Parathyroid adenoma (tissue), 2 donors: ENCODE measurements around the gene CASKIN1.

Experiments used
- H2AFZ ChIP-seq: fragments of 300-600 bp; sonication (generic); one replicate; pipeline ENCODE4 v1.7.0; 2017; ENCODE audit warnings: antibody characterized with exemption, mild to moderate bottlenecking
- H3K27ac ChIP-seq: fragments of 300-600 bp; sonication (generic); one replicate; pipeline ENCODE4 v1.7.0; 2017
- H3K27me3 ChIP-seq: fragments of 300-600 bp; sonication (generic); one replicate; pipeline ENCODE4 v1.7.0; 2017; ENCODE audit warnings: low read length; ENCODE audit not compliant: control insufficient read depth, insufficient read depth
- H3K36me3 ChIP-seq: fragments of 300-600 bp; sonication (generic); one replicate; pipeline ENCODE4 v1.7.0; 2017; ENCODE audit warnings: low read length; ENCODE audit not compliant: control insufficient read depth, insufficient read depth
- H3K4me1 ChIP-seq: fragments of 300-600 bp; sonication (generic); one replicate; pipeline ENCODE4 v1.7.0; 2017; ENCODE audit warnings: control low read depth
- H3K4me2 ChIP-seq: fragments of 300-600 bp; sonication (generic); one replicate; pipeline ENCODE4 v1.7.0; 2017; ENCODE audit warnings: low read length
- H3K4me3 ChIP-seq: fragments of 300-600 bp; sonication (generic); one replicate; pipeline ENCODE4 v1.7.0; 2017; ENCODE audit warnings: low read depth, low read length
- H3K79me2 ChIP-seq: fragments of 300-600 bp; sonication (generic); one replicate; pipeline ENCODE4 v1.7.0; 2017; ENCODE audit warnings: control low read depth
- H3K9ac ChIP-seq: fragments of 300-600 bp; sonication (generic); one replicate; pipeline ENCODE4 v1.7.0; 2017; ENCODE audit warnings: mild to moderate bottlenecking
- H3K9me3 ChIP-seq: fragments of 300-600 bp; sonication (generic); one replicate; pipeline ENCODE4 v1.7.0; 2017; ENCODE audit warnings: low read length; ENCODE audit not compliant: control insufficient read depth
- TF ChIP-seq, protein P1 (sequence below): fragments of 300-600 bp; sonication (generic); IDR thresholded peaks from one replicate; pipeline ENCODE4 v1.7.0; 2017; ENCODE audit warnings: antibody characterized with exemption, mild to moderate bottlenecking
- donor health status: primary hyperparathyroidism.

Gene CASKIN1

DNA sequence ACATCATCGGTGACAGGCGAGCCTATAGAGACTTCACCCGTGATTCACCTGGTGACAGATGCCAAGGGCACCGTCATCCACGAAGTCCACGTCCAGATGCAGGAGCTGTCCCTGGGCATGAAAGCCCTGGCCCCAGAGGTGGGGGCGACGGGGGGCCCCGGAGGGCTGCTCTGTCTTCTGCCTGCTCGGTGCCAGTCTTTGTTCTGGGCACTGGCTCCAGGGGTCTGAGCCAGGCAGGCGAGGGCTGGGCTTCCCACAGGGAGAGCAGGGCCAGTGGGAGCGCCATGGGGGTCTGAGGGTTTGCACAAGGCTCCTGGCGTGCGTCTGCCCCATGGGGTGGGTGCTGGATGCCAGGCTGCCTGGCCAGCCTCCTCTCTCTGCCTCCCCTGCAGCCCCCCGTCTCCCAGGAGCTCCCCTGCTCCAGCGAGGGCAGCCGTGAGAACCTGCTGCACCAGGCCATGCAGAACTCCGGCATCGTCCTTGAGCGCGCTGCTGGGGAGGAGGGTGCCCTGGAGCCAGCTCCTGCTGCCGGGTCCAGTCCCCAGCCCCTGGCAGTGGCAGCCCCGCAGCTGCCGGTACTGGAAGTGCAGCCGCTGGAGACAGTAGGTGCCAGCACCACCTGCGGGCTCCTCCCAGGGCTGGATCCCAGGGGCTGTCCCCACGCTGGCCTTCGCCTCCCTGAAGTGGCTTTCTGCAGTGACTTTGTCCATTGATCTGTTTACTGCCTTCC lies 36.8 kb upstream of the CASKIN1 start:
- Histone ChIP-seq H2AFZ (no peak overlapping the region), H3K36me3 (no peaks in the 10 kb centered on the region), H3K4me2 (no peak overlapping the region), H3K9me3 (no peaks in the 10 kb centered on the region), H3K27ac (no peak overlapping the region), H3K9ac (no peak overlapping the region), H3K4me3 (no peak overlapping the region), H3K4me1 (no peaks in the 10 kb centered on the region), H3K79me2 (peaks cover under 1% of the 10 kb centered on the region), H3K27me3 (no peaks in the 10 kb centered on the region)
- TF ChIP-seq, protein P1, sequence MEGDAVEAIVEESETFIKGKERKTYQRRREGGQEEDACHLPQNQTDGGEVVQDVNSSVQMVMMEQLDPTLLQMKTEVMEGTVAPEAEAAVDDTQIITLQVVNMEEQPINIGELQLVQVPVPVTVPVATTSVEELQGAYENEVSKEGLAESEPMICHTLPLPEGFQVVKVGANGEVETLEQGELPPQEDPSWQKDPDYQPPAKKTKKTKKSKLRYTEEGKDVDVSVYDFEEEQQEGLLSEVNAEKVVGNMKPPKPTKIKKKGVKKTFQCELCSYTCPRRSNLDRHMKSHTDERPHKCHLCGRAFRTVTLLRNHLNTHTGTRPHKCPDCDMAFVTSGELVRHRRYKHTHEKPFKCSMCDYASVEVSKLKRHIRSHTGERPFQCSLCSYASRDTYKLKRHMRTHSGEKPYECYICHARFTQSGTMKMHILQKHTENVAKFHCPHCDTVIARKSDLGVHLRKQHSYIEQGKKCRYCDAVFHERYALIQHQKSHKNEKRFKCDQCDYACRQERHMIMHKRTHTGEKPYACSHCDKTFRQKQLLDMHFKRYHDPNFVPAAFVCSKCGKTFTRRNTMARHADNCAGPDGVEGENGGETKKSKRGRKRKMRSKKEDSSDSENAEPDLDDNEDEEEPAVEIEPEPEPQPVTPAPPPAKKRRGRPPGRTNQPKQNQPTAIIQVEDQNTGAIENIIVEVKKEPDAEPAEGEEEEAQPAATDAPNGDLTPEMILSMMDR, result no peak

DNA sequence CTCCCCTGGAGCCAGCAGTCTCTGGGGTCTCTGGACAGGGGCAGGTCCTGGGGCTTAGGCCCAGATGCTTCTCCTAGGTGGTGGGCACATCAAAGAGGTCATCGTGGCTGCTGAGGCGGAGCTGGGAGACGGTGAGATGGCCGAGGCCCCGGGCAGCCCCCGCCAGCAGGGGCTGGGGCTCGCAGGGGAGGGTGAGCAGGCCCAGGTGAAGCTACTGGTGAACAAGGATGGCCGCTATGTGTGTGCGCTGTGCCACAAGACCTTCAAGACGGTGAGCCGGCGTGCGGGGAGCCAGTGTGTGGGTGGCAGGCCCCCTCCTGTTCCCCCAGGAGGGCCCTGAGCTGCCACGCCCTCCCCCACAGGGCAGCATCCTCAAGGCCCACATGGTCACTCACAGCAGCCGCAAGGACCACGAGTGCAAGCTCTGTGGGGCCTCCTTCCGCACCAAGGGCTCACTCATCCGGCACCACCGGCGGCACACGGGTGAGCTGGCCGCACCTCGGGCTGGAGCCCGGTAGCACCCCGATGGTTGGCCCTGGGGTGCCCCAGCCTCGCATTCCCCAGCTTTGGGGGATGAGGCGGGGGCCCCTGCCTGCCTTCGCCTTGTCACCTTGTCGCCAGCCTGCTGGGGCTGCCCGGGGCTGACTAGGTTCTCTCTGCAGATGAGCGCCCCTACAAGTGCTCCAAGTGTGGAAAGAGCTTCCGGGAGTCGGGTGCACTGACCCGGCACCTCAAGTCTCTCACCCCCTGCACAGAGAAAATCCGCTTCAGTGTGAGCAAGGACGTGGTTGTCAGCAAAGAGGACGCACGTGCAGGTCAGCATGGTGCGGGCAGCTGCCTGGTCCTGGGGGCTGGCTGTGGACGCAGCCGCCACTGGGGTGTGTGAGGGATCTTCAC lies 35.9 kb upstream of the CASKIN1 start:
- Histone ChIP-seq H3K79me2 (peaks cover 4% of the 10 kb centered on the region), H3K27ac (no peak overlapping the region), H3K4me3 (no peak overlapping the region), H3K27me3 (no peaks in the 10 kb centered on the region), H3K9ac (no peak overlapping the region), H3K4me2 (no peak overlapping the region), H3K4me1 (no peaks in the 10 kb centered on the region), H2AFZ (no peak overlapping the region), H3K36me3 (no peaks in the 10 kb centered on the region), H3K9me3 (no peaks in the 10 kb centered on the region)
- TF ChIP-seq, protein P1, result no peak

DNA sequence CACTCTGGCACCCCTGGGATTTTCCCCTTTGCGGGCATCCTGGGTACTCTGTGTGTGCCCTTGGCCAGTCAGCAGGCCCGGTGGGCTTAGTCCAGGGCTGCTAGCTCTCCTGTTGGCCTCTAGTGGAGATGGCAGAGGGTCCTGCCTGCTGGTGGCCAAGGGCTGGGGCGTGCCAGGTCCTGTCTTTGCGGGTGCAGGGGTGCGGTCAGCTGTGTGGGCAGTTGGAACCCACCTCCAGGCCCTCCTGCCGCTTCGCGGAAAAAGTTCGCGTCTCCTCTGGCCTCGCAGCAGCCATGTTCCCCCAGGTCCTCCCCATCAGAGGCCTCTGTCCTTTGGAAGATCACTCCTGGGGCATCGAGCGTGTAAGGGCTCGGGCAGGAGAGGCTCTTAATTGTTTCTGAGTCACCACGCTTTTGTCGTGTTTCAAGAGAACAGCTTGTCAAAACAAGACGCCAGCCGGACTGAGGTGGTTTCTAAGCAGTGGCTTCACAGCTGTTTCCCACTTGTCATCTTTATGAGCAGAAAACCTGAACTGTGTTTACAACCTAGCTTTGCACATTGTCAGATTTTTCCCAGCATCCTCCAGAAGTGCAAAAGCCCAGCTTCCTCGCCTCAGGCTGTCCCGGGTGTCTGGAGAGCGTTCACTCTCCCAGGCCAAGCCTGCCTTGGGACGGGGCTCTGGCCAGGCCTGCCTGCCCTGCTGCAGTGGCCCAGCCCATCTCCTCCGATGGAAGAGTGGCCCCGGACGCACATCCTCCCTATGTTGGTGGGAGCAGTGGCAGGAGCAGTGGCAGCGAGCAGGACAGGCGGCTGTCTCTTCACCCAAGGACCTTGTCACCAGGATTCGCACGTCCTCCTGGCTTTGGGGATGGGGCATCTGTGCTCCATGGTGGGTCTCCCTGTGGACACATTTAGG lies 34.9 kb upstream of the CASKIN1 start:
- Histone ChIP-seq H3K4me2 (no peak overlapping the region), H3K79me2 (peaks cover 9% of the 10 kb centered on the region), H3K9ac (no peak overlapping the region), H3K27me3 (no peaks in the 10 kb centered on the region), H3K36me3 (no peaks in the 10 kb centered on the region), H3K4me1 (no peaks in the 10 kb centered on the region), H3K4me3 (no peak overlapping the region), H3K9me3 (no peaks in the 10 kb centered on the region), H3K27ac (no peak overlapping the region), H2AFZ (no peak overlapping the region)
- TF ChIP-seq, protein P1, result no peak

DNA sequence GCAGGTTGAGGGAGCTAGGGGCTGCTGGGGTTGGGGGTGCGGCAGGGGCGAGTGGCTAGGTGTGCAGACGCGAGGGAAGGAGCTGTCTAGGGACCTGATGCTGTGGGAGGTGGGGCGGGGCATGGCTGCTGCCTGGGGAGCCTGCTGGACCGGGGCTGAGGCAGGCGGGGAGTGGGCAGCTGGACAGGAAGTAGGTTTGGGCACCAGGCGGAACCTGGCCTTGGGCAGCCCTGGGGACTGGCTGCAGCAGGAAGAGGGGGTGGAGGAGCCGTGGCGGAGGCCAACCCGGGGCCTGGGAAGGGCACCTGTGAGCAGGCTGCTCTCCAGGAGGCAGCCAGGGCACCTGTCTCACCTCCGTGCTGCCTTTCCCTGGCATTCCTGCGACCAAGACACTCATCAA lies 34.0 kb upstream of the CASKIN1 start:
- H3K36me3 ChIP-seq, result no peaks in the 10 kb centered on the region
- H3K4me1 ChIP-seq, result no peaks in the 10 kb centered on the region
- H3K27ac ChIP-seq, result no peak overlapping the region
- H3K9ac ChIP-seq, result no peak overlapping the region
- no peaks in the 10 kb centered on the region for H3K27me3 ChIP-seq
- no peak overlapping the region for H2AFZ ChIP-seq
- TF ChIP-seq, protein P1, result no peak
- H3K9me3 ChIP-seq, result no peaks in the 10 kb centered on the region
- no peak overlapping the region for H3K4me3 ChIP-seq
- peaks cover 14% of the 10 kb centered on the region for H3K79me2 ChIP-seq
- no peak overlapping the region for H3K4me2 ChIP-seq
